Adrenal gland (tissue), 12 donors: Measurements from ENCODE around the gene ARL10. TPM values are rescaled to one million over a fixed set of nuclear protein-coding genes. Genes with fewer than 3 reads are reported as not detected.

Experiments
- DNase-seq, 7 donors: peaks; one replicate each; pipeline ENCODE4 v3.0.0-alpha.2; 2019 to 2020
- H3K27ac ChIP-seq, 5 donors: fragments of 200-600 bp; sonication (generic) in 4 of 5; 1 replicate in 3 of 5; 2 replicates in 2 of 5; pipeline versions ENCODE4 v1.5.1 to v1.8.0; 2016 to 2020; ENCODE audit warnings: mild to moderate bottlenecking in 1 of 5
- H3K27me3 ChIP-seq: fragments of 200-600 bp; 2 replicates; pipeline ENCODE4 v1.8.0; 2021
- H3K36me3 ChIP-seq, 2 donors: fragments of 200-600 bp; replicated peaks in 1 of 2; 1 replicate in 1 of 2; 2 replicates in 1 of 2; pipeline versions ENCODE4 v1.5.1 to v1.8.0; 2018 to 2022
- H3K4me1 ChIP-seq, 2 donors: fragments of 200-600 bp; replicated peaks in 1 of 2; 1 replicate in 1 of 2; 2 replicates in 1 of 2; pipeline versions ENCODE4 v1.5.1 to v1.8.0; 2018 to 2021
- H3K4me3 ChIP-seq, 4 donors: fragments of 200-600 bp; sonication (generic) in 3 of 4; one replicate each; pipeline ENCODE4 v1.5.1; 2016 to 2018
- H3K9me3 ChIP-seq, 3 donors: fragments of 200-600 bp; sonication (generic) in 1 of 3; replicated peaks in 1 of 3; 1 replicate in 2 of 3; 2 replicates in 1 of 3; pipeline versions ENCODE4 v1.5.1 to v1.8.0; 2016 to 2021
- POLR2A ChIP-seq, 2 donors: fragments of 450-650 bp; IDR thresholded peaks; one replicate each; pipeline ENCODE4 v1.6.1; 2017; ENCODE audit warnings: antibody characterized with exemption in 2 of 2, mild to moderate bottlenecking in 2 of 2, moderate library complexity in 1 of 2
- WGBS, 4 donors: extraction: QIAGEN DNeasy Blood & Tissue Kit in 2 of 4; methylation state at CpG; one replicate each; pipeline versions ENCODE4 v1.1.5 to v1.1.7; 2013 to 2017; 5-methylcytosine and 5-hydroxymethylcytosine counted together
- intact Hi-C, 2 donors: fragments of 100-400 bp; cut with DNase I; formaldehyde crosslinking; loops; one replicate each; pipeline versions ENCODE4 v1.14.1 to v1.15.0; 2022 to 2023
- polyA plus RNA-seq, 3 donors: library from polyadenylated mRNA; stranded (reverse); fragments of 200-250 nt in 2 of 3; fragments of 350-450 nt in 1 of 3; fragmentation: Illumina TruSeq in 1 of 3; extraction: RNeasy Lipid Tissue Mini Kit (QIAGEN cat#74804) in 1 of 3; gene quantifications; one replicate each; pipeline ENCODE4 v1.2.3, GENCODE V29; 2013 to 2014
- total RNA-seq, 9 donors: library from RNA; depleted of rRNA in 4 of 9; stranded (reverse); fragments of >200 nt in 4 of 9; fragments of 120-200 nt in 1 of 9; fragmentation: NEBNext Ultra II Directional in 1 of 9; extraction: Animal tissue kit (Norgen Biotek cat#: 25700) in 1 of 9; gene quantifications; one replicate each; pipeline versions ENCODE4 v1.1.0 to v1.2.4, GENCODE V29; 2013 to 2023
- TF ChIP-seq, protein P1 (sequence below), 6 experiments: fragments of 450-650 bp in 4 of 6; fragments of 200-600 bp in 2 of 6; sonication (generic) in 1 of 6; IDR thresholded peaks; 1 replicate in 5 of 6; 2 replicates in 1 of 6; pipeline versions ENCODE4 v1.5.1 to v1.8.0; 2016 to 2021; ENCODE audit warnings: antibody characterized with exemption in 6 of 6, mild to moderate bottlenecking in 2 of 6, moderate library complexity in 1 of 6
- donor health status: healthy with polysubstance abuse.
- donor health status: Bipolar disorder and iron deficiency.
- donor health status: DM: yes; HTN: yes; CAD: no.
- donor health status: DM: no; HTN: no; CAD: no.
- donor health status: DM: no; HTN: no; CAD: no.
- donor health status: DM: yes; HTN: yes; CAD: no.

The ARL10 gene
- total and polyA plus RNA-seq, 12 donors = 1.6 to 8.8 (median 3.2) TPM

DNA sequence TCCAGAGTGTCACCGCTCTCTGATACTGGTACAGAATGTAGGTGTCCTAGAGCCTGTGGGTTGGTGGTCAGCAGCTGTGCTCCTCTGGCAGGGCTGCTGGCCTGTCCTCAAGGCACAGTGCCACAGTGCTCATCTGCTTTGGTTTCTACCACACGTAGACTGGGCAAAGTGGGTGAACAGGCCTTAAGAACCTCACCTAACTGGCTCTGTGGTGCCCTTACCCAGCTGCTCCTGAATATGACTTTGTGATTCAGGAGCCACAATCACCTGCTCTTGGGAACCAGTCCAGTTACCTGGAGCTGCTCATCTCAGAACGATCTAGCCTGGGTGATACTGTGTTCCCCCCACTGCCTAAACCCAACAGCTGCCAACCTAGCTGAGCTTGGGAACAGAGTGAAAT is 16.7 kb downstream of the ARL10 start:
- Histone ChIP-seq H3K4me3 (no peak overlapping the region), H3K27ac (no peak overlapping the region), H3K4me1 (peaks cover 0 to 5% of the 10 kb centered on the region in 2 donors), H3K36me3 (peaks cover 0 to 26% of the 10 kb centered on the region in 2 donors), H3K27me3 (no peaks in the 10 kb centered on the region), H3K9me3 (no peaks in the 10 kb centered on the region)
- TF ChIP-seq, protein P1, sequence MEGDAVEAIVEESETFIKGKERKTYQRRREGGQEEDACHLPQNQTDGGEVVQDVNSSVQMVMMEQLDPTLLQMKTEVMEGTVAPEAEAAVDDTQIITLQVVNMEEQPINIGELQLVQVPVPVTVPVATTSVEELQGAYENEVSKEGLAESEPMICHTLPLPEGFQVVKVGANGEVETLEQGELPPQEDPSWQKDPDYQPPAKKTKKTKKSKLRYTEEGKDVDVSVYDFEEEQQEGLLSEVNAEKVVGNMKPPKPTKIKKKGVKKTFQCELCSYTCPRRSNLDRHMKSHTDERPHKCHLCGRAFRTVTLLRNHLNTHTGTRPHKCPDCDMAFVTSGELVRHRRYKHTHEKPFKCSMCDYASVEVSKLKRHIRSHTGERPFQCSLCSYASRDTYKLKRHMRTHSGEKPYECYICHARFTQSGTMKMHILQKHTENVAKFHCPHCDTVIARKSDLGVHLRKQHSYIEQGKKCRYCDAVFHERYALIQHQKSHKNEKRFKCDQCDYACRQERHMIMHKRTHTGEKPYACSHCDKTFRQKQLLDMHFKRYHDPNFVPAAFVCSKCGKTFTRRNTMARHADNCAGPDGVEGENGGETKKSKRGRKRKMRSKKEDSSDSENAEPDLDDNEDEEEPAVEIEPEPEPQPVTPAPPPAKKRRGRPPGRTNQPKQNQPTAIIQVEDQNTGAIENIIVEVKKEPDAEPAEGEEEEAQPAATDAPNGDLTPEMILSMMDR (IDR thresholded peaks at IDR 0.05) = no peak
- TF ChIP-seq POLR2A (IDR thresholded peaks at IDR 0.05) = no peak
- DNase-seq = no peak
- intact Hi-C loops = no loop called here
- 96 to 100% (median 98%) methylated on average over 2 to 3 of the region's 3 CpGs for WGBS, 4 donors

DNA sequence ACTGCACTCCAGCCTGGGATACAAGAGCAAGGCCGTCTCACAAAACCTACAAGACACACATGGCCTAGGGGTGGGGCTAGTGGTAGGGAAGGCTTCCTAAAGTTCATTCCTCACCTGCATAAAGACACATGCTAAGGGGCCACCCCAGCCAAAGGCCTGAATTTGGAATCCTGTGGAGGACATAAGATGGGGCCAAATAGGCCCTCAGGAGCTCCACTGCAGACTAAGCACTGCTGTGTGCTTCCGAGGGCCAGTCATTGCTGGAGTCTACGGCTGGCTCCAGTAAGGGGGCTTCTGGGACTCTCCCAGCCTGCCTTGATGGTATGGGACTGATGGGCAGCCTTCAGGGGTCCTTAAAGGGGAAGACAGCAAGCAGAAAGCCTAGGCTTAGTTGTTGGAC is 17.4 kb downstream of the ARL10 start:
- WGBS, 4 donors = 91 to 100% (median 95%) methylated on average over 3 of the region's 3 CpGs
- intact Hi-C loops = no loop called here
- H3K4me3 ChIP-seq = no peak overlapping the region
- peaks cover 5 to 12% of the 10 kb centered on the region in 2 donors for H3K4me1 ChIP-seq
- no peak for TF ChIP-seq POLR2A (IDR thresholded peaks at IDR 0.05)
- TF ChIP-seq, protein P1 (IDR thresholded peaks at IDR 0.05) = no peak
- peaks cover 0 to 26% of the 10 kb centered on the region in 2 donors for H3K36me3 ChIP-seq
- no peaks in the 10 kb centered on the region for H3K9me3 ChIP-seq
- DNase-seq = no peak
- no peaks in the 10 kb centered on the region for H3K27me3 ChIP-seq
- no peak overlapping the region for H3K27ac ChIP-seq

DNA sequence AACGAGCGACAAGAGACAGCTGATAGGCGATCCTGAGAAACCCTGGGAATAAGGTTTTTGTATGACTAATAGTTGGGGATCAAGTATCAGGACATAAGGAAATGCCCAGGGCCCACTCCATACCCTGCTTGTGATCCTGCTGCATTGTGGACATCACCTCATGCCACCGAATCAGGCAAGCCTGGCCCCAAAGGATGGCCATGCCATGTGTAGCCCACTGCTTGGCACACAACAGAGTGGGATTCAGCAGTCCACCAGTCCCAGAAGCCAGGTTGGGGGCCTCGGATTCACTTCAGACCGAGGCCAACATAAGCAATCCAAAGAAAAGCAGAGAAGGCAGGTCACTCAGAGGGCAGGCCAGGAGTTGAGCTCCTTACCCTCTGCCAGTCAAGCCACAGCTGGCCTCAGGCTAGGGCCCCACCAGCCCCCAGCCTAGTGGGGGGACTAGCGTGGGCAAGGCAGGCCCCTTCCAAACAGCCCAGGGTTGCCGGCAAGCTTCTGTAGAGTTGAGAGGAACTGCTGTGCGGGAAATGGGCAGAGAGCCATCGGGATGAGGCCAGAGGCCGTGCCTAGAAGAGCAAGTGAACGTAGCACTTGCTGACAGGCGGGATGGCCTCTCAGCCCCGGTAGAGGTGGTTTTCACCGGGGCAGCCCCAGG is 18.1 kb downstream of the ARL10 start:
- Histone ChIP-seq H3K36me3 (peaks cover 0 to 26% of the 10 kb centered on the region in 2 donors), H3K27me3 (no peaks in the 10 kb centered on the region), H3K9me3 (no peaks in the 10 kb centered on the region), H3K4me1 (peaks cover 6 to 14% of the 10 kb centered on the region in 2 donors), H3K4me3 (no peak overlapping the region), H3K27ac (no peak overlapping the region)
- intact Hi-C loops = no loop called here
- TF ChIP-seq POLR2A (IDR thresholded peaks at IDR 0.05) = no peak
- TF ChIP-seq, protein P1 (IDR thresholded peaks at IDR 0.05) = no peak
- WGBS, 4 donors = 88 to 93% (median 91%) methylated on average over 12 to 15 of the region's 15 CpGs
- no peak for DNase-seq

DNA sequence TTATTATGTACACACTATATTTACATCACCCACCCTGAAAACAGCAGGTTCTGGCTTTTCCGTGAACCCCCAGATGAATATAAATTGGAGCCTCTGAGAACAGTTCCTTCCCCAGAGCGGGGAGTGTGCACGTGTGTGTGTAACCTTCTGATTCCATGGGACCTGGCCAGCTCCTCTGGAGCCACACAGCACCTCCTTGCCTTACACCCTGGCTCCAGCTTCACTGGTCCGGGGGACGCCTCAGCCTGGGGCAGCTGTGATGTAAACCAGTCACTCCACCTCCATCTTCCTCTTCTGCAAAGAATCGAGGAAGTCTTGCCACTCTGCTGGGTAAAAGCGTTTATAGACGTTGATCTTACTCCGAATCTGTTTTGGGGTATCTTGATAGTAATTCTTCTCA is 18.7 kb downstream of the ARL10 start:
- no peaks in the 10 kb centered on the region for H3K9me3 ChIP-seq
- intact Hi-C loops = no loop called here
- H3K27ac ChIP-seq = no peak overlapping the region
- no peaks in the 10 kb centered on the region for H3K27me3 ChIP-seq
- H3K4me3 ChIP-seq = no peak overlapping the region
- WGBS, 4 donors = 76 to 89% (median 85%) methylated on average over 8 to 9 of the region's 9 CpGs
- H3K36me3 ChIP-seq = peaks cover 0 to 26% of the 10 kb centered on the region in 2 donors
- DNase-seq = no peak
- H3K4me1 ChIP-seq = peaks cover 6 to 14% of the 10 kb centered on the region in 2 donors
- TF ChIP-seq, protein P1 (IDR thresholded peaks at IDR 0.05) = no peak
